GM18861 (cell line): ENCODE results near the gene SDK2.

Source experiments
- ATAC-seq: cut with Tn5 transposase; IDR thresholded peaks from one replicate; pipeline ENCODE4 v1.9.1; 2021; ENCODE audit not compliant: unreplicated experiment

SDK2 gene

DNA sequence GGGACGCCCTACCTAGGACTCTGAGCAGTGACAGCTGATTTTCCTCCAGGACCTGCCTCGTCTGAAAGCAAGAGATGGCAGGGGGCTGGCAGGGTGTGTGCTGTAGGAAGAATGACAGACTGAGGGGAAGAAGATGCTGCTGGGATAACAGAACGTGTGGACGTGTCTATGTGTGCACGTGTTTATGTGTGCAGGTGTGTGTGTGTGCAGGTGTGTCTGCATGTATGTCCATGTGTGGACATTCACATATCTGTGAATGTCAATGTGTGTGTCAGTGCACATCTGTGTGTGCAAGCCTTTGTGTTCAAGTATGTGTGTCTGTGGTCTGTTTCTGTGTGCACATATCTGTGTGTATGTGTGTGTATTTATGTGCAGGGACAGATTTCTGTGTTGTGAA lies 132.5 kb downstream of the SDK2 start:
- no peak for ATAC-seq

DNA sequence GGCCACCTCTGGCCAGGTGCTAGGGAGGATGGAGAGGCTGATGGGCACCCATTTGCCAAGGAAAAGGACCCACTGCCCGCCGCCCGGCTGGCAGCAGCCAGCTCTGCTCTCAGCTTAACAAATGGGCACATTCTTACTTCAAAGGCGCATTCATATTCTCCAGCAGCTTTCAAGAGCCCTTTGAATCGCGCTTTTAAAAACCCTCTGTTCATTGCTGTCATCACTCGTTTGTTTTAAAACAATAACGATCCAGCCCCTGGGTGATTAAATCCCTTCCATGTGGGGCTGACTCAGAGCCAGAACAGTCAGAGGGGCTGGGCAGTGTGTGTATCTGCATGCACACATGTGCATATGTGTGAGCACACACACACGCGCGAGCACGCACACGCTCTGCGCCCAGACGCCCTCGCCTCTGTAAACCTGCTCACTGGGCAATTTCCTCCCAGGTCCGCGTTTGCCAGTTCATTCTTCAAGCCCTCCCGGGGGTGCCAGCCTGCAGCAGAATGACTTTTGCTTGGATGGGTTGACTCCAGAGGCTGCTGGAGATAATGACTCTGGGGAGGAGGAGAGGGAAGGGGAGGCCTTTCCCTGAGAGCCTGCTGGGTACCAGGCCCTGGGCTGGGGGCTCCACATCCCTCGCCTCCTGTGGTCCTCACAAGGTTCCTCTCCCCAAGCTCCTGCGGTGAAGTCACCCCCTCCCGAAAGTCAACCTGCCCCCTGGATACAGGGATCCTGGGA lies 133.1 kb downstream of the SDK2 start:
- ATAC-seq = no peak

DNA sequence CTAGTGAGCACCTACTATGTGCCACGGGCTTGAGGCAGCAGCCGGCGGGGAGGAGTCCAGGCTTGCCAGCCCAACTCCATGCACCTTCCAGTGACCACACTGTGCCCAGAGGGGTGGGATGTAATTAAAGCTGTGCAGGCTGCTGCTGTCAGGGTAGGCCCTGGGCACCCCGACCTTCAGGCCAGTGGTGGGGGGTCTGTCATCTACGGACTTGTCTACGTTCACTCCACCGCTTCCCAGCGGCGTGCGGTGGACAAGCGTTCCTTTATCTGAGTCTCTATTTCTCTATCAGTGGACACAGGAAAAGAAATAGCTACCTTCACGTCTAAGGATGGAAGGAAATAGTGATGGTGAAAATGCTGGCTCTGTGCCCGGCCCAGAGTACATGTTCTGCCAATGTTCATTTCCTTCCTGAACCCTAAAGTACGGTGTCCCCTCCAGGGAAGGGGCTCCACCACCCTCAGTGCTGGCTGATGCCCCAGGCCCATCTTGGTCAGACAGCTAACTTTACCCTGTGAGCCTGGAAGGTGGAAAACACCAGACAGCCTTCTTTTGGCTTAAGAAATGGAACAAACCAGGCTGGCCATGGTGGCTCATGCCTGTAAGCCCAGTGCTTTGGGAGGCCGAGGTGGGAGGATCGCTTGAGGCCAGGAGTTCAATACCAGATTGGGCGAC lies 135.2 kb downstream of the SDK2 start:
- ATAC-seq = no peak

DNA sequence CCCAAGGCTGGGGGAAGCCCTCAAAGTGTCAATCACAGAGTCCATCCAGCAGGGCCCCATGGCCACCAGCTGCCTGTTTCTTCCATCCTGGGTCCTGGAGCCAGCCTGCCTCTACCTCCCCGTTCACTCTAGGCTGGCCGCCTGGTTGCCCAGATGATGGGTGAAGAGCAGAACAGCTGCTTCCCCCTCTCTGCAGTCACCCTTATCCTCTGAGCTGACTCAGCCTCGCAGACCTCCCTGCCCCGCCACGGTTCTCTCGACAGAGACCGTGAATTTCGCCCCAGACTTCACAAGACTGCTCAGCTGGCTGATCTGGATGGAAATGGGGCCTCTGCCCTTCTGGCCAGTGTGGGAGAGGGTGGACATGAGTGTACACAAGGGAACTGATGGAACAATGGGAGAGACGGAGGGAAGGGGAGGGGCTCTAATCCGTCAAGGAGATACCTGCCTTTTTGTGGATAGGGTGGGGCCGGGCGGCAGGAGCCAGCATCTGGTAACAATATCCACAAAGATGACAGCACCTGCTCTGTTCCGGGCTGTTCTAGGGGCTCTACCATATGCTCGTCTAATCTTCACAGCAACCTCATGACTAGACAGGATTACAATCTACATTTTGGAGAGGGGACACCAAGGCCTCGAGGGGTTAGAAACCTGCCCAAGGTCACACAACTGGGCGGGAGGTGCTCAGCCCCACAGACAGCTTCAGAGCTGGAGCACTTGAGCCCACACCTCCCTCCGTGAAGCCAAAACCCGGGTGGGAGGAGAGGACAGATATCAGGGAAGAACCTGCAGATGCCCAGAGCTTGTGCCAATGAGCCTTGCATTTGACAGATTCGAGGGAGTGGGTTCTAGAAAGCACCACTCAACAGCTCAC lies 136.0 kb downstream of the SDK2 start:
- ATAC-seq = no peak

DNA sequence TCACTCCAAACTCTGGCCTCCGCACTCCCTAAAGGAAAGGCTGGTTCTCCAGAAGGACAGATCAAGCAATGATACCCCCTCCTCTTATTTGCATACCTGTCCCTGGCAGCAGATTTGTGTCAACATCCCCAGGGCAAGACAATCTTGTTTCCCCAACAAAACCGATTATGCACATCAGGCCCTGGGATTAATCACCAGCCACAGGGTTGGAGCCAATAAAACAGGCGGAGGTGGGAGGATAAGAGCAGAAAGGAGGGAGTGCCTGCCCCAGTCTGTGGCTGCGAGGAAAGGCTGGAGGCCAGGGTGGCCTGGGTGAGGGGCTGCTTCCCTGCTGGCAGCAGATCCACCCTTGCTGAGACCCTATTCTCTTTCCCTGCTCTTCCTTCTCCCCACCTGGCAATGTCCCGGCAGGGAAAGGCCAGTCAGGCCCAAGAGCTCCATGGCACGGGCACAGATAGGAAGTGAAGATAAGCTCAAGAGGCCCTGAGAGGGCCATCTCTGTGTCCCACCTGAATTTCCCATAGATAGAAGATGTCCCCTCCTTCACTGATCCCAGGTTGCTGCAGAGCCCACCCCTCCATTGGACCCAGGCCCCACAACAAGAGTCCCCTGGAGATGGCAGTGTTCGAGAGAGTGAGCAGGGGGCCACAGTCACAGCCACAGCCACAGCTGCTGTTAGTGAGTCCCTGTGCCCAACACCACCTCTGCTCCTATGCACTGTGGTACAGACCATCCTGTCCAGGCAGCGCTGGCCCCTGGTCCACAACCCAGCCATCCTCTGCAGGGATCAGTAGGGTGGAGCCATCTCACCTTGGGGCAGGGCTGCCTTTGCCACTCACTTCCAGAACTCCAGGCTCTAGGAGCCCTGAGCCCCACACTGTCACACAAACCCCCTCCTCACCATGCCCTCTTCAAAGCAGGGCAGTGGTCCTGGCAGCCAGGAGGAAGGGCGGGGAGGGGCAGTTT lies 137.5 kb downstream of the SDK2 start:
- no peak for ATAC-seq

DNA sequence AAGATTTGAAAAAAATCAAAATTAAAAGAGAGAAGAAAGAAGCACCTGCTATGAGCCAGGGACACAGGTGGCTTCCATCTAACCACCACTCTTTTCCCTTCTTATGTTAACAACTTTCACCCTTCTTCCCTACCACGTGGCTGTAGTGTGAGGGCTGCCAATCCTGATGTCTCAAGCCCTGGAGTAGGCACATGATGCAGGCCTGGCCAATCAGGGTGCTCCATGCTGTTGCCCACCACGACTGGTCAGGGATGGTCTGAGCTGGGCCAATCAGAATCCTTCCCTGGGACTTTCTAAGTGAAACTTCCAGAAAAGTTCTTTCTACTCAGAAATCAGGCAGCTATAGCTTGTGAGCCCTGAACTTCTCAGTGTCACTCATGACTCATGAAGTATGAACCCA lies 140.7 kb downstream of the SDK2 start:
- no peak for ATAC-seq

DNA sequence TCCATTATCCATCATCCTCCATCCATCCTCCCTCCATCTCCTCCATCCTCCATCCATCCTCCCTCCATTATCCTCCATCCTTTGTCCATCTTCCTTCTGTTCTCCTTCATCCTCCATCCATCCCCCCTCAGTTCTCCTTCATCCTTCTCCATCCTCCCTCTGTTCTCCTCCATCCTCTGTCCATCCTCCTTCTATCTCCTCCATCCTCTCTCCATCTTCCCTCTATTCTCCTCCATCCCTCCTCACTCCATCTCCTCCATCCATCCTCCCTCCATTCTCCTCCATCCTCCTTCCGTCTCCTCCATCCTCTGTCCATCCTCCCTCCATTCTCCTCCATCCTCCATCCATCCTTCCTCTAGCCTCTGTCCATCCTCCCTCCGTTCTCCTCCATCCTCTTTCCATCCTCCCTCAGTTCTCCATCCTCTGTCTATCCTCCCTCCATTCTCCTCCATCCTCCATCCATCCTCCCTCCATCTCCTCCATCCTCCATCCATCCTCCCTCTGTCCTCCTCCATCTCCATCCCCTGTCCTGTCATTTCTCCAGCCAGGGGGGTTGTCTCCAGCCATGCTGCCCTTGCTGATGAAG lies 143.7 kb downstream of the SDK2 start:
- ATAC-seq = no peak

DNA sequence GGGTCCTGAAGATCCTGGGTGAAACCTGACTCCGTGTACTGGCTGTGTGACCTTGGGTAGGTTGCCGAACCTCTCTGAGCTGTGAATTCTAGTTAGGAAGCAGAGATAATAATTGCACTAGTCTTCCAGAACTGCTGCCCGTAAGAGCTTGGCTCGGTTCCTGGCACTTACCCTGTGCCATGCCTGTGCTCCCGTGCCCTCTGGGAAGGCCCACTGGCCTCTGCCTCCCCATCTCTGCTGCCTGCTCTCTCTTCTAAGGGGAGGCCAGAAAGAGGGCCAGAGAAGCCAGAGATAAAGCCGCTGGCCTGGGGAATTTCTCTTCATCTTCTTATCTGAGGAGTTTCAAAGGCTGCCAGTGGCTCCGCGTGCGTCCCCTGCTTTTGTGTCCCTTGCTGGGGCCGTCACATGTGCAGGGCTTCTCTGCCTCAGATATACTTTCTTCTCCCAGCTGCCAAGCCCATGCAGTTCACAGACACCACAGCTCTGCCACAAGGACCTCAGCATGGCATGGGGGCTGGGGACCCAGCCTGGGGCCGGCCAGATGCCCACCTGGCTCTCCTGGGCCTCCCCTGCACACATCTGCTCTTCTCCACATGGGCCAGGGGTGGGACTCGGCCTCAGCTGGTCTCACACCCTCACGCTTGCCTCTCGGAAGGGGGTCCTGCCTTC lies 145.2 kb downstream of the SDK2 start:
- ATAC-seq = no peak

DNA sequence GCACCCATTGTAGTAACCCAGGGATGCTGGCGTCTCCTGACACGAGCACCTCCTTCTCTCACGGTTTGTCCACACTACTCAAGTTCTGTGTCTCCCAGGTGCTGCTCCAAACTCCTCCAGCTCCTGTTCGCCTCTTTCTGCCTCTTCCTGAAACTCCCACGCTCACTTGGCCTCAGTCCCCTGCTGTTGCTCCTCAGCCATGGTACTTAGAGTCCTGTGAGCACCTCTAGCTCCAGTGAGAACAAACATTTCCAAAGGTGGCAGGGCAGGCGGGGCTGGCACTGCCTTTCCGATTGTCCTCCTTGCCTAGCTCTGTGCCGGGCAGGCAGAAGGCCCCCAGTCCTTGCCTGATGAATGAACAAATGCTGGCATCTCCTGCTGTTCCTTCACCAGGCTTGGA lies 146.1 kb downstream of the SDK2 start:
- no peak for ATAC-seq

DNA sequence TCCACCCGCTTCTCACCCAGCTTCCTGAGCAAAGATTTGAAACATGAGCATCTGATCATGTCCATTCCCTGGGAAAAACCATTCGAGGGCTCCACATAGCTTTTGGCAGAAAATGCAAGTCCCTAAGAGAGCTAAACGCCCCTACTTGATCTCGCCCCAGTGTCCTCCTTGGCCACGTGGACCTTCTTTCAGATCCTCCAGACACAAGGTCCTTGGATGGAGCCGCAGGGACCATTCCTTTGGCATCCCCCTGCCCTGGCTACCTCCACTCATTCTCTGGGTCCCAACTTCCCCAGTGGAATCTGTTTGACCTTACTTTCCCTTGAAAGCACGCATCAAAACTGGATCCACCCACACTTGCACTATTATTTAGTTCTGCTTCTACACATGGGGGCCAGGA lies 146.5 kb downstream of the SDK2 start:
- no peak for ATAC-seq

DNA sequence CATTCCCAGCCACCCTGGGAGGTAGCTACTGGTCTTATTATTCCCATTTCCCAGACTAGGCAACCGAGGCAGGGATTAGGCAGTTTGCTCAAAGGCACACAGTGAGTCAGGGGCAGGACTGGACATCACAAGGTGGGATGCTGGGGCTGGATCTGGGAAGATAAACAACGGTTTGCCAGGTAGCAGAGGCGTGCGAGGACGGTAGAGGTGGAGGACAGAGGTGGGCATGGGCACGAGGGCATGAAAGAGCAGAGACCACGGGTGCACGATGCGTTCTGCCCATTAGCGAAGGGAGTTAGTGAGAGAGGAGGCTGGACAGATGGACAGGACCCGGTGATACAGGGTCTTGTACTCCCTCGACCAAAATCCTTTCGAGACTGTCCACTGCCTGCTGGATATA lies 148.0 kb downstream of the SDK2 start:
- ATAC-seq = no peak

DNA sequence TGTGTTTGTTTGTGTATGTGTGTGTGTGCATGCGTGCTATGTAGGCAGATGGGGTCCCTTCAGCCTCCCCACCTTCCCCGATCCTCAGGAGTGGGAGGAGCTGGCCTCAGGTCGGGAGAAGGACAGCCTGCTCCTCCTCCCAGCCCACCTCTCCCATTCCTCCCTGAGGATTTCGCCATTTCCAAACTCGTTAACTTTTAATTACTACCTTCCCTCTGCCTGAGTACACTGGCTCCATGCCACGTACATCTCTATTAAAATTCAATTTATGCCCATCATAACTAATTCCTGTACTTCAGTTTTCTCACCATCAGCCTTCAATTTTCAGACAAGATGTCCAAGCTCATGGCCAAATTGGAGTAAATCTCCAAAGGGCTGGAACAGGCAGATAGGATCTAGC lies 148.6 kb downstream of the SDK2 start:
- no peak for ATAC-seq

DNA sequence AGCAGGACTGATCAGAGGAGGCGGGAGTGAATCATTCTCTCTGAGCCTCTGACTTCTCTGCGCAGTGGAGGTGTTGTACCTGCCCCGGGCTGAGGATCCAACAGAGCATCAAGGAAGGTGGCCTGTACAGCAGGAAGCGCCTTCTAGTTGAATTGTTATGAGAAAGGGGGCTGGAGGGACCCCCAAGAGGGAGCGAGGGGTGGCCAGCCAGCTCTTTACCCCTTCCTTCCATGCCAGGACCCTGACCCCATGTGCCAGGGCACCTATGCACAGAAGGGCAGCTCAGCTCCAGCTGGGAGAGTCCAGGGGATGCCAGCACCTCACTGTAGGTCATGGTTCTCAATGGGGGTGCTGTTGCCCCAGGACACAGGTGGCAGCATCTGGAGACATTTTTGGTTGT lies 149.3 kb downstream of the SDK2 start:
- ATAC-seq = no peak

DNA sequence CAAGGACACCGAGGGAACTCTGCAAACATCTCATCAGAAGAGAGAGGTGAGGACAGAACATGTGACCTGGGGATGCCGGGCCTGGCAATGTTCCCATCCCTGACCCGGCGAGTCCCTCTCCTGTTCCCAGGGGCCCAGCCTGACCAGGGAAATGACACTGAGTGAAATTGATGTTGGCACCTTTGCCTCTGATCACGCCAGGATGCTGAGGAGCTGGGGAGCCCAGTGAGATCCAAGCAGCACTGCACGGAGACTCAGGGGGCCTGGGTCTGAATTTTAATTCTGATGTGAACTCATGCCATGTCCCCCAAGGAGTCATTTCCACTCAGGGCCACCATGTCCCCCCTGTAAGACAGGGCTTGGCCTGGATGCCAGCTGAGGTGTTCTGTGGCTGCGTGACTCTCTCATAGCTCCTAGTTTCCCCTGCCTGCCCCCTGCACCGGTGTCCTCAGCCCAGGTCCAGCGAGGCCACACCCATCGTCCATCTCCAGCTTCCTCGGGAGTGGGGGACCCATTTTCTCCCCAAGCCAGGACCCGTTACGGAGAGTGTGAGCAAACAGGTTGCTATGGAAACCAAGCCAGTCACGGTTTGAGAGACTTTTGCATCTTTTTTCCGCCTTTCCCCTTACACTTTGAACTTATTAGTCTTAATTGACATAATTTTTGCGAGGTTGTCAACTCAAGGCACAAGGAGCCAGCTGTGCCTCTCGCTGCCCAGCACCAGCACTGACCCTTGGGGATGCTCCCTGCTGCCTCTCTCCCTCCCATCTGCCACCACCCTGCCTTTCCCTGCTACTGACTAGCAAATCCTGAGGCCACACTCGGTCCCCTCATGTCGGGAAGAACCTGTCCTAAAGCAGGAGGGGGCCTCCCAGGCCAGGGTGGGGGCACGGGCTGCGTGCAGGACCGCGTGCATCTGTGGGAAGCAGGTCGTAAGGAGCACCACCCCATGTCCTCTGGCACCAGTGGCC lies 150.0 kb downstream of the SDK2 start:
- ATAC-seq = no peak

DNA sequence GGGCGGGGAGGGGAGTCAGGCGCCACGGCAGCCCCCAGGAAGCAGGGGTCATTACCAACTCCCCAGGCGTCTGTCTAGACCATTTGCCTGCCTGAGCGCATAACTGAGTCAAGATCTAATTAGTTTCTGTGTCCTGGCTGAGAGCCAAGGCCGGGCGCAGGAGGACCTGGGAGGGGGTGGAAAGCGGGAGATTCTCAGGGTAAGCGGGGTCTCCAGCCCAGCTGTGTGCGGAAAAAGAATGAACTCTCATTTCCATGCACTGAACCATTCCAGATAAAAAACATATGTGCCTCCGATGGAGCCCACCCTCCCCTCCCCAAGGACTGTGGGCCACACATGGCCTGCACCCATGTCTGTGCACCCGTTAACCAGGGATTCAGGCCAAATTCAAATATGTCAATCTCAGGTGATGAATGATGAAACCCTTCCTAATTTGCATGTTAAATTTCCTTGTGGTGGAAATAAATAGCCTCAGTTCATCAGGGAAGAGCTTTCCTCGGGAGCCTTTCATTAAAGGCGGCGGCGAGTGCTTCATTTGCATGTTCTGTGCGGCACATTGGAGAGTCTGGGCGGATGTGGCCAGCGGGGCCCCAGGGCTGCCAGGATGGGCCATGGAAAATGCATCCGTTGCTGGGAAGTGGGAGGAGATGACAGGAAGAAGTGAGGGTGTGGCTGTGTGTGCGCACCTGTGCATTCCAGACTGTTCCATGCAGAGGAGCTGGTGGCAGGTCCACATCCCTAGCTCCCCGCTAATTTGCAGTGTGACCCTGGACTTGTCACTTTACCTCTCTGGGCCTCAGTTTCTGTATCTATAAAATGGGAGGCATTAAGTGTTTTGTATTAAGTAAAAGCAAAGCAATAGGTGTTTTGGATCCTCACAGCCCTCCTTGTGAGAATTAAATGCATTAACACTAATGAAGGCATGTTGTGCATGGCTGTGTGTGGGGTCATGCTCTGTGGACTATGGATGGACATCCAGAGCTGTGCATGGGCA lies 151.1 kb downstream of the SDK2 start:
- no peak for ATAC-seq

DNA sequence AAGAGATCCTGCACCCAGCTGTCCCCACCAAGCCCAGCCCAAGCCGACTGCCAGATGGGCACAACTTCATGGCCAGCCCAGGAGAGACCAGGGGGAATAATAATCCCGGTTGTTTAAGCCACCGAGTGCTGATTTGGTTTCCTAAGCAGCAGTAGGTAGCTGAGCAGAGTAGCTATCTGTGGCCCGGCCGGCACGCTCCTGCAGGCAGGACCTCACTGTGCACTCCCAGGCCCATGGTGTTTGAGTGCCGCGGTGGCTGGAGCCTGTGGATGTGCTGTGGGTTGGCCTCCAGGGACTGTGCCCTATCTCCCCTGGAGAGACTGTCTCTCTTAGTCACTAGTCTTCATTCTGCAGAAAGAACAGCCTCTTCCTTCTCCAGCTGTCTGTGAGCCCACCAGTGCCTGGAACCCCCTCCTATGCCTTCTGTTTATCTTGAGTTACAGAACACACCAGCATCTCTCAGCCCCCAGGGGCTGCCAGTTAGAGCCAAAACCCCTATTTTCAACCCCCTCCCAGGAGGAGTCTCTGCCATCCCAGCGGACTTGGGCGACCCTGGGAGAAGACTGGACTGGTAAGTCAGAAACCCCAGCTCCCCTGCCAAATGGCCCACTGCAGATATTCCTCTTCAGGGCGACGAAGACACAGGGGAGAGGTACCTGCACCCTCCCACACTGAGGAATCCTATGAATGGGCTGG lies 152.0 kb downstream of the SDK2 start:
- ATAC-seq = no peak

DNA sequence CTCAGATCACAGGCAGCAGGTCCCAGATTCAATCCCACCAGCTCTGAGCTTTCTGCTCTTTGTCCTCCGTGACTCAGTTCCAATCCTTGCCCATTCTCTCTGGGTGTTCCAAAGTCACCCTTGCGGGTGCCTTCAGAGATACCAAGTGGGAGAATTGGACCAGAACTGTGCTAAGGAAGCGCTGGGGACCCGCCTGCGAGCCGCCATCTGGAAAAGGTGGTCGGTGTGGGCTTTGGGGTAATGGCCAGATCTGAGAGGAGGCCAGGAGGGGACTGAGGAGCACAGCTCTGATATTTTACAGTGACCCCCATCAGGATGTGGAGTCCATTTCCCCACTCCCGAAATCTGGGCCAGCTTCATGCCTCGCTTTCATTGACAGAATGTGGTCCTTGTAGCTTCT lies 152.6 kb downstream of the SDK2 start:
- ATAC-seq = no peak
